OCI-LY3 (cell line): Measurements from ENCODE around the gene NR2F2.

Experiments
- H2AFZ ChIP-seq: fragments of 200-600, 300-600 bp; shearing (Covaris generic); 2 replicates; pipeline ENCODE4 v1.6.0; 2014; ENCODE audit warnings: antibody characterized with exemption, low read depth, low read length
- H3K27ac ChIP-seq: fragments of 200-600, 300-600 bp; sonication (generic); 2 replicates; pipeline ENCODE4 v1.5.1; 2014; ENCODE audit warnings: mild to moderate bottlenecking, low read length, moderate library complexity, mixed read lengths
- H3K27me3 ChIP-seq: fragments of 200-600, 300-600 bp; sonication (generic); 2 replicates; pipeline ENCODE4 v1.6.1; 2014; ENCODE audit warnings: low read depth, low read length, mixed read lengths
- H3K36me3 ChIP-seq: fragments of 200-600, 300-600 bp; sonication (generic); replicated peaks from 2 replicates; pipeline ENCODE3; 2014; ENCODE audit warnings: low read depth, low read length, mixed read lengths
- H3K4me1 ChIP-seq: fragments of 300-600, 200-600 bp; sonication (generic); 2 replicates; pipeline ENCODE4 v1.6.1; 2014; ENCODE audit warnings: low read length, mixed read lengths
- H3K4me2 ChIP-seq: fragments of 200-600, 300-600 bp; sonication (generic); 2 replicates; pipeline ENCODE4 v1.6.1; 2014; ENCODE audit warnings: low read length, mixed read lengths
- H3K4me3 ChIP-seq: fragments of 300-600, 200-600 bp; sonication (generic); 2 replicates; pipeline ENCODE4 v1.5.1; 2014; ENCODE audit warnings: antibody characterized with exemption, mild to moderate bottlenecking, low read length, moderate library complexity
- H3K79me2 ChIP-seq: fragments of 300-600, 200-600 bp; shearing (Covaris generic); 2 replicates; pipeline ENCODE4 v1.6.1; 2014; ENCODE audit warnings: mild to moderate bottlenecking, low read length, mixed read lengths
- H3K9ac ChIP-seq: fragments of 300-600, 200-600 bp; shearing (Covaris generic); 2 replicates; pipeline ENCODE4 v1.6.0; 2014; ENCODE audit warnings: mild to moderate bottlenecking, low read length, moderate library complexity
- H3K9me3 ChIP-seq: fragments of 200-600, 300-600 bp; shearing (Covaris generic); 2 replicates; pipeline ENCODE4 v1.6.1; 2014; ENCODE audit warnings: low read length, mixed read lengths; ENCODE audit not compliant: insufficient read depth
- H4K20me1 ChIP-seq: fragments of 200-600, 300-600 bp; sonication (generic); 2 replicates; pipeline ENCODE4 v1.6.1; 2016; ENCODE audit warnings: low read length, mixed read lengths; ENCODE audit not compliant: insufficient read depth
- CTCF ChIP-seq: fragments of 200-600, 300-600 bp; sonication (generic); IDR thresholded peaks from 2 replicates; pipeline ENCODE4 v1.5.1; 2014; ENCODE audit warnings: antibody characterized with exemption, low read length, low read depth
- EZH2phosphoT487 ChIP-seq: fragments of 200-600 bp; shearing (Covaris generic); IDR thresholded peaks from 2 replicates; pipeline ENCODE4 v1.6.1; 2018; ENCODE audit warnings: antibody characterized with exemption, mixed run types, low read depth

NR2F2 gene

GRCh38 chr15:96324192-96324895 lies 6.2 kb upstream of the NR2F2 start:
- H3K4me3 ChIP-seq = no peak overlapping the region
- H4K20me1 ChIP-seq = no peaks in the 10 kb centered on the region
- no peak overlapping the region for H2AFZ ChIP-seq
- TF ChIP-seq EZH2phosphoT487 = no peak
- TF ChIP-seq CTCF = no peak
- H3K79me2 ChIP-seq = no peaks in the 10 kb centered on the region
- no peak overlapping the region for H3K9ac ChIP-seq
- H3K4me2 ChIP-seq = no peak overlapping the region
- H3K9me3 ChIP-seq = no peaks in the 10 kb centered on the region
- H3K27me3 ChIP-seq = peaks cover 39% of the 10 kb centered on the region
- H3K27ac ChIP-seq = no peak overlapping the region
- no peaks in the 10 kb centered on the region for H3K4me1 ChIP-seq
- H3K36me3 ChIP-seq = no peaks in the 10 kb centered on the region

- Histone ChIP-seq H3K9me3 (no peaks in the 10 kb centered on the region), H3K36me3 (no peaks in the 10 kb centered on the region), H3K4me1 (no peaks in the 10 kb centered on the region), H3K27ac (no peak overlapping the region), H3K27me3 (peaks cover 32% of the 10 kb centered on the region; the same call in 1 of the 2 replicates), H3K79me2 (no peaks in the 10 kb centered on the region), H3K9ac (no peak overlapping the region), H3K4me2 (no peak overlapping the region), H2AFZ (no peak overlapping the region), H4K20me1 (no peaks in the 10 kb centered on the region), H3K4me3 (no peak overlapping the region)
- TF ChIP-seq EZH2phosphoT487 = no peak
- no peak for TF ChIP-seq CTCF
These were observed 5.5 kb upstream of the NR2F2 start for GRCh38 chr15:96324940-96325540.

GRCh38 chr15:96325541-96326327 lies 4.8 kb upstream of the NR2F2 start:
- Histone ChIP-seq H3K27ac (no peak overlapping the region), H2AFZ (no peak overlapping the region), H3K4me2 (no peak overlapping the region), H3K9me3 (no peaks in the 10 kb centered on the region), H3K36me3 (no peaks in the 10 kb centered on the region), H4K20me1 (no peaks in the 10 kb centered on the region), H3K4me3 (no peak overlapping the region), H3K27me3 (peaks cover 31% of the 10 kb centered on the region; the same call in 1 of the 2 replicates), H3K4me1 (no peaks in the 10 kb centered on the region), H3K79me2 (no peaks in the 10 kb centered on the region), H3K9ac (no peak overlapping the region)
- TF ChIP-seq CTCF (no peak), EZH2phosphoT487 (no peak)
